HG02981 (cell line): ENCODE data around the gene DCHS1.
A peak's percentile ranks its signal among the peaks of the same experiment; 100 is the strongest.

Experiments
- ATAC-seq: cut with Tn5 transposase; IDR thresholded peaks from one replicate; pipeline ENCODE4 v1.9.1; 2021; ENCODE audit warnings: mild to moderate bottlenecking, moderate library complexity; ENCODE audit not compliant: unreplicated experiment

DCHS1 gene

DNA sequence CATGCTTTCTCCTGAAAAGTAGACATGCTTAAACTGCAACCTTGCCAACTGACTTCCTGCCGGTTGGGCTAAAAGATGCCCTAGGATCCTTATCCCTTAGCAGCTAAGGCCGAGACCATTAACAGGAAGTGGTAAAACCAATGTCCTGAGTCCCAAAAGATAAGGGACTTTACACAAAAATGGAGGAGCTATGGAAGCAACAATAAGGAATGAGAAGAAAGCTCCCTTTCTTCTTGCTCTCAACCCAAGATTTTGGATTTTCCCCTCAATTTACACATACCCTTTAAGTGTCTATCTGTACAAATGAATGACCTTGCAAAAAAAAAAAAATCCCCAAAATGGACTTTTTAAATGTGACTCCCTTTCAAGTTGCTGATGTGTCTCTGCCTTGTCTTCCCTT, 16.4 kb upstream of the DCHS1 start:
- ATAC-seq: no peak

GRCh38 chr11:6670202-6670830, 14.7 kb upstream of the DCHS1 start:
- no peak for ATAC-seq

- peak; percentile 72 for ATAC-seq
Observed at GRCh38 chr11:6667733-6668374, 12.2 kb upstream of the DCHS1 start.

DNA sequence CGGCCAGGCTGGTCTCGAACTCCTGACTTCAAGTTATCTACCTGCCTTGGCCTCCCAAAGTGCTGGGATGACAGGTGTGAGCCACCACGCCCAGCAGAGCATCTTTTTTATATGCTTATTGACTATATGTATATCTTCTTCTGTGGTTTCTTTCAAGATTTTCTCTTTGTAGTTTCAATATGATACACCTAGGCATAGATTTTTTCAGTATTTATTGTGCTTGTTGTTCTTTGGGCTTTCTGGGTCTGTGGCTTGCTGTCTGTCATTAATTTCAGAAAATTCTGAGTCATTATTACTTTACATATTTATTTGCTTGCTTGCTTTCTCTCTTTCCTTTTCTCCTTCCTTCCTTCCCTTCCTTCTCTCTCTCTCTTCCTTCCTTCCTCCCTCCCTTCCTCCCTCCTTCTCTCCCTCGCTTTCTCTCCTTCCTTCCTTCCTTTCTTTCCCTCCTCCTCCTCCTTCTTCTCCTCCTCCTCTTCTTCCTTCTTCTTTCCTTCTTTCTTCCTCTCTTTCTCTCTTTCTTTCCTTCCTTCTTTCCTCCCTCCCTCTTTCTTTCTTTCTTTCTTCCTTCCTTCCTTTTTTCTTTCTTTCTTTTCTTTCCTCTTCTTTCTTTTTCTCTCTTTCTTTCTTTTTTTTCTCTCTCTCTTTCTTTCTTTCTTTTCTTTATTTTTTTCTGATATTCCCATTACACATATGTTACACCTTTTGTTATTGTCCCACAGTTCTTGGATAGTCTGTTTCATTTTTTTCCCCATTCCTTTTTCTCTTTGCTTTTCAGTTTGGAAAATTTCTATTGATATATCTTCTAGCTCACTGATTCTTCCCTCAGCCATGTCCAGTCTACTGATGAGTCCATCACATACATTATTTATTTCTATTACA, 10.9 kb upstream of the DCHS1 start:
- no peak for ATAC-seq

GRCh38 chr11:6664551-6664950, 8.9 kb upstream of the DCHS1 start:
- ATAC-seq: no peak

GRCh38 chr11:6663794-6664469, 8.3 kb upstream of the DCHS1 start:
- ATAC-seq: no peak

DNA sequence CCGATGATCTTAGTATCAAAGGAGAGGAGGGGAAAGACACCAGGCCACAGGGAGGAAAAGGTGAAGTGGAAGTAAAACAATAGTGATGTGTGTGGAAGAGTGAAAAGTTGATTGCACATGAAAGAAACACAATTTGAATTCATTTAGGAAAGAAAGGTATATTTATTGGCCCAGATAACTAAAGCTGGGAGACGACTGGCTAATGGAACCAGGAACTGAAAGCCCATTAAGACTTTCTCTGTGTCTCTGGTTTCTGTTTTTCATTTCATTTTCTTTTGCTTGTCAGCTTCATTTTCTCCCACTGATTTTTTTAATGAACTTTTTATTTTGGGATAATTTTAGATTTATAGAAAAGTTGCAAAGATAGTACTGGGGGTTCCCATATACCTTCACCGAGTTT, 5.1 kb upstream of the DCHS1 start:
- no peak for ATAC-seq

- no peak for ATAC-seq
Observed at GRCh38 chr11:6658647-6659046, 3.0 kb upstream of the DCHS1 start.

DNA sequence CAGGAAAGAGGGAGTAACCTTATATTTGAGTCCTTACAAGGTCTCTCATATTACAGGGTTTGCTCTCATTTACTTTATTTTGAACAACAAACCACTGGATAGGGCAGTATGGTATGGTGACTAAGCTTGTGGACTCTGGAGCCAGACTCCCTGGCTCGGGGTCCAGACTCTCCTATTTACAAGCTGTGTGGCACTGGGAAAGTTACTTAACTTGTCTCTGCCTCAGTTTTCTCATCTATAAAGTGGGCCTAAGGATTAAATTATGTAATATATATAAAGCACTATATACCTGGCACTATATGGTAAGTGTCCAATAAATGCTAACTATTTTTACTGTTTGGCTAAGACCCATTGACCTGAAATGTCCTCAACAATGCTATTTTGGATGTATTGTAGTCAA, 1.7 kb upstream of the DCHS1 start:
- ATAC-seq: no peak

DNA sequence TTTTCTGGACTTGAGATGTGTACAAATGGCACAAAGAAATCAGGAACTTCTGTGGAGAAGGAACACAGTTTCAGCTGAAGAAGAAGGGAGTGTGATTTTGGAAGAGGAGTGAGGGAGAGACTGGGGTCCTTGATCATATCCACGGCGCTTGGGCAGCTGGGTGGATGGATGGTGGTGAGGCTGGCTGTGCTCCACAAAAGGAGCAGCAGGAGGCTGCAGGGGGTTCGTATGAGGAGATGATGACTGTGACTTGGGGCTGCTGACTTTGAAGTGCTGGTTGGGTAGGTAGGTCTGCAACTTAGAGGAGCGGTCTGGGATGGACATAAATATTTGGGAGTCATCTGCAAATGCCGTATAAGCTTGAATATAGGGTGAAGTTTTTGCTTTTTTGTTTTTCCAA, 1.3 kb upstream of the DCHS1 start:
- ATAC-seq: no peak

DNA sequence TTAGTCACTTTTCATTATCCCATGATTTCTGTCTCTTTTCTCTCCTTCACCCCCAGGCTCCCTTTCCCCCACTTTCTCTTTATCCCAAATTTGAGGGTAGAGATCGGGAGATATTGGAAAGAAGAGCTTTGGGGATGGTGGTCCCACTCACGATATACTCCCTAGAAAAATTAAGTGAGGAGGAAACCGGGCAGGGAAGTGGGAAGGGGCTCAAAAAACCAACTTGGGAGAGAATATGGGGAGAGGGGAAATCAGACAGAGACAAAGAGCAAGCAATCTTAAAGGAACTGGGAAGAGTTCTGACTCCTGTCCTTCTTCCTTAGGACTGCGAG, 941 bp upstream of the DCHS1 start:
- no peak for ATAC-seq

- ATAC-seq: no peak
Observed at GRCh38 chr11:6655020-6655789, 404 bp downstream of the DCHS1 start.

DNA sequence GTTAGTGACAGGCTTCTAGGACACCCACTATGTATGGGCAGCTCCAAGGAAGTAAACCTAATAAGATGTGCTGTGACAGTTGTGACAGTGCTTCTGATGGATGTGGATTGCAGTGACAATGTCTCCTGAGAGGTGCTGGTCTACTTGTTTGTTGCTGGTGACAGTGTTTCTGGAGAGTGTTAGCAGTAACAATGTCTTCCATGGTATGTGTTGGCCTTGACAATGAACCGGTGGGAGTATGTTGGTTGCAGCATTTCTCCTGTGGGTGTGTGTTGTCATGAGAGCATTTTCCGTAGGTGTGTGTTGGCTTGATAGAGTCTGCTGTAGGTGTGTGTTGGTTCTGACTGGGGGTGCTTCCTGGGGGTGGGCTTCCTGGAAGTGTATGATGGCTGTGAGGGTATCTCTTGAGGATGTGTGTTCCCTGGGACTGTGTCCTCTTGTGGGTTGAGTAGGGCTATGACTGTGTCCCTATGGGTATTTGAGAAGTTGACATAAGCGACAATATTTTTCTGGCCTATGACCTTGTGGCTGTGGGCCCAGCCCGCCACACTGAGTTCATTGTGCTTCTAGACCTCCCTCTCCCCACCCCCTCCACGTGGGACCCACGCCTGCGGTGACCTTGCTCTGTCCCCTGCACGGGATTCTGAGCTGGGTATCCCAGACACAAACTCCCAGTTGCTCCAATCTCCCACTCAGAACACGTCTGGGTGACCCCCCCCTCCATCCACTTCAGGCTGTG, 1.2 kb downstream of the DCHS1 start:
- ATAC-seq: no peak

DNA sequence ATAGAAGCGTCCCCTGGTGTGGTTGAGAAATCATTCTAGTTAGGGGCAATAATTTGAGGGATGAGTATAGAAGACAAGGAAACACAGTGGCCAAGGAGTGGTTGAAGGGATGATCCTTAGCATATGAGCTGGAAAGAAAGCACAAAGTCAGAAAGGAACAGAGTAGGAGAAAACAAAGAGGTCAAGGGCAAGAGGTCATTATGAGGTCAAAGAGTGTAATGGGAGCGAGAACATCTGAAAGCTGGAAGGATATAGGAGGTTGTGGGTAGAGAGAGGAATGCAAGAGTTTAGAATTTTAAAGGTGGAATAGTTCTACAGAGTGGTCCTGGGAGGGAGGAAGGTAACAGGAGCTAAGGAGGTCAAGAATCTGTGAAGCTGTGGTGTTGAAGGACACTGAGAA, 2.0 kb downstream of the DCHS1 start:
- ATAC-seq: no peak

- no peak for ATAC-seq
Observed at GRCh38 chr11:6653097-6653496, 2.5 kb downstream of the DCHS1 start.

- no peak for ATAC-seq
Observed at GRCh38 chr11:6652182-6652581, 3.4 kb downstream of the DCHS1 start.

GRCh38 chr11:6650980-6651379, 4.6 kb downstream of the DCHS1 start:
- ATAC-seq: no peak

DNA sequence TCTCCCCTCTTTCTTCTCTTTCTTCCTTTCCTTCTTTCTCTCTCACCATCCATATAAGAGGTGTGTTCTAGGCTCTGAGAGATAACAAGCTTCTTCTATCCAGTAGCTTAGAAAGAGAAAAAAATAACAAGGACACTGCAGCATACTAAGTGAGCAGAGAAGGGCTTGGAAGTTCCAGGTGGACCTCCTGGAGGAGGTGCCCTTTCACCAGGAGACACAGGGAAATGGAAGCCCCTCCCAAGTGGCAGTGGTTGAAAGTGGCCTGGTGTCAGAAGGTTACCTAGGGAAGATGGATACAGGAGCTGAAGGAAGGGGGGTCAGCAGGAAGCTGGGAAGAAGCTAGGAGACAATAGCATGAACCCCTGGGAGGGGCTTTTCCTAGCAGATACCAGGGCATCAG, 5.5 kb downstream of the DCHS1 start:
- no peak for ATAC-seq

DNA sequence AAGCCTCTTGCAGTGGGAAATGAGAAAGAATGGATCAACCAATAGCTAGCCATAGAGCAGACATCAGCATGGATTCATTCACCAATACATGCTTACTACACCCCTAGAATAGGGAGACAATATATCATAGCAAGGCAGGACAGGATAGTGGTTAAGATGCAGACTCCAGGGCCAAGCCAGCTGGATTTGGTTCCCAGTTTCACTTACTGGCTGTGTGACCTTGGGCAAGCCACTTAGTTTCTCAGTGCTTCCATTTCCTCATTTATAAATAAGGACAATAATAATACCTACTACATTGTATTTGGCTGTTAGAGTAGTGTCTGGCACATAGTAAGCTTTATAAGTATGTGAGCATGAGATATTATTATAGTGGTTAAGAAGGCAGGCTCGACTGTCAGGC, 7.1 kb downstream of the DCHS1 start:
- no peak for ATAC-seq

- no peak for ATAC-seq
Observed at GRCh38 chr11:6647836-6648235, 7.8 kb downstream of the DCHS1 start.
